Mesothelial cell of epicardium (in vitro differentiated cells): ENCODE data around the gene EPOP. TPM values are rescaled to one million over a fixed set of nuclear protein-coding genes. Genes with fewer than 3 reads are reported as not detected.
"Not testable (repeated sequence)": the region's sequence is repeated elsewhere in the genome, so short reads cannot be mapped to it uniquely, and the experiment has no call there.

Experiments
- DNase-seq, 2 experiments: peaks; one replicate each; pipeline ENCODE4 v3.0.0; 2021; ENCODE audit warnings: low spot score in 2 of 2; ENCODE audit not compliant: unreplicated experiment in 2 of 2
- H3K27ac Mint-ChIP-seq: 2 replicates; pipeline ENCODE4 v1.8.0; 2021; ENCODE audit warnings: mixed read lengths
- H3K27me3 Mint-ChIP-seq: 2 replicates; pipeline ENCODE4 v1.8.0; 2021; ENCODE audit warnings: low read depth, mixed read lengths
- H3K36me3 Mint-ChIP-seq: 2 replicates; pipeline ENCODE4 v1.8.0; 2021; ENCODE audit warnings: mixed read lengths
- H3K4me1 Mint-ChIP-seq: 2 replicates; pipeline ENCODE4 v1.8.0; 2021; ENCODE audit warnings: mixed read lengths
- H3K4me3 Mint-ChIP-seq: 2 replicates; pipeline ENCODE4 v1.8.0; 2021; ENCODE audit warnings: mild to moderate bottlenecking, moderate library complexity, mixed read lengths
- H3K9me3 Mint-ChIP-seq: 2 replicates; pipeline ENCODE4 v1.8.0; 2021; ENCODE audit warnings: mixed read lengths
- CTCF ChIP-seq: fragments of 200-600 bp; sonication (generic); IDR thresholded peaks from one replicate; pipeline ENCODE4 v1.5.0; 2021; ENCODE audit warnings: antibody characterized with exemption; ENCODE audit not compliant: unreplicated experiment
- microRNA-seq: library from miRNA; unstranded; fragments of <30 nt; microRNA quantifications from one replicate; pipeline ENCODE4 v1.2.0, GENCODE V29; 2021; ENCODE audit warnings: inconsistent platforms, mixed read lengths
- total RNA-seq: library from RNA; stranded (reverse); gene quantifications from 3 replicates; pipeline ENCODE4 v1.2.1, GENCODE V29; 2021

The EPOP gene
- total RNA-seq, 1 donor from 2014 or later, result 3.7 TPM

- no peaks in the 10 kb centered on the region for H3K9me3 Mint-ChIP-seq
- no peak for TF ChIP-seq CTCF
- no peak for DNase-seq
- peaks cover 8% of the 10 kb centered on the region for H3K27me3 Mint-ChIP-seq
- H3K4me1 Mint-ChIP-seq, result peaks cover 4% of the 10 kb centered on the region
- no peaks in the 10 kb centered on the region for H3K36me3 Mint-ChIP-seq
- H3K27ac Mint-ChIP-seq, result no peak overlapping the region
- no peak overlapping the region for H3K4me3 Mint-ChIP-seq
These were observed 46.3 kb downstream of the EPOP start for GRCh38 chr17:38628441-38628840.

- Mint-ChIP-seq H3K4me1 (peaks cover 4% of the 10 kb centered on the region), H3K27ac (no peak overlapping the region), H3K9me3 (no peaks in the 10 kb centered on the region), H3K4me3 (no peak overlapping the region), H3K36me3 (no peaks in the 10 kb centered on the region), H3K27me3 (peaks cover 8% of the 10 kb centered on the region)
- no peak for DNase-seq
- no peak for TF ChIP-seq CTCF
These were observed 46.8 kb downstream of the EPOP start for GRCh38 chr17:38627957-38628356.

- H3K4me3 Mint-ChIP-seq, H3K9me3 Mint-ChIP-seq, H3K27me3 Mint-ChIP-seq, DNase-seq, H3K36me3 Mint-ChIP-seq, H3K4me1 Mint-ChIP-seq, H3K27ac Mint-ChIP-seq: not testable (repeated sequence)
These were observed 48.0 kb downstream of the EPOP start for GRCh38 chr17:38626606-38627226.

GRCh38 chr17:38625482-38625881 lies 49.3 kb downstream of the EPOP start:
- Mint-ChIP-seq H3K4me1 (peaks cover 4% of the 10 kb centered on the region), H3K4me3 (no peak overlapping the region), H3K27ac (no peak overlapping the region), H3K27me3 (peaks cover 11% of the 10 kb centered on the region), H3K36me3 (no peaks in the 10 kb centered on the region), H3K9me3 (no peaks in the 10 kb centered on the region)
- DNase-seq, result no peak
- no peak for TF ChIP-seq CTCF

- not testable (repeated sequence) for H3K36me3 Mint-ChIP-seq, H3K27ac Mint-ChIP-seq, H3K9me3 Mint-ChIP-seq, DNase-seq, H3K4me1 Mint-ChIP-seq, H3K4me3 Mint-ChIP-seq
- H3K27me3 Mint-ChIP-seq, result peaks cover 11% of the 10 kb centered on the region
These were observed 49.9 kb downstream of the EPOP start for GRCh38 chr17:38624782-38625355.

Small RNA genes within 50 kb of the gene (microRNA-seq; reads per million reads assigned to microRNA genes)
- gene MIR4726 (4.1 reads per million, percentile 12 among the genes with 10 or more reads in this experiment), gene MIR4734 (not detected)

Other genes starting within 250 kb of the EPOP start
- 86.7 to 89.1 TPM (median 87.2 TPM) in 3 replicates for gene ARHGAP23, start 246.5 kb downstream of the EPOP start, total RNA-seq
- gene SRCIN1, start 69.0 kb downstream of the EPOP start, total RNA-seq, result 19.4 to 21.4 TPM (median 20.8 TPM) in 3 replicates
- 171 to 184 TPM (median 178 TPM) in 3 replicates for gene MLLT6, start 30.3 kb upstream of the EPOP start, total RNA-seq
- 4.6 to 5.6 TPM (median 5.1 TPM) in 3 replicates for gene CISD3, start 55.4 kb upstream of the EPOP start, total RNA-seq
- gene PCGF2, start 73.4 kb upstream of the EPOP start, total RNA-seq, result 83.3 to 95.8 TPM (median 91.9 TPM) in 3 replicates
- gene PSMB3, start 77.8 kb upstream of the EPOP start, total RNA-seq, result 107 to 121 TPM (median 115 TPM) in 3 replicates
- gene PIP4K2B, start 124.6 kb upstream of the EPOP start, total RNA-seq, result 73.5 to 81.1 TPM (median 76.0 TPM) in 3 replicates
- 19.5 to 20.9 TPM (median 20.5 TPM) in 3 replicates for gene CWC25, start 150.4 kb upstream of the EPOP start, total RNA-seq
- 1,597 to 1,708 TPM (median 1,659 TPM) in 3 replicates for gene RPL23, start 178.8 kb upstream of the EPOP start, total RNA-seq
- gene LASP1, start 195.1 kb upstream of the EPOP start, total RNA-seq, result 144 to 152 TPM (median 146 TPM) in 3 replicates